Activated naive CD4-positive, alpha-beta T cell treated with anti-CD3 and anti-CD28 coated beads, Interleukin-2, amount 50 U/mL, for 24 hours (primary cell): ENCODE data around the gene DACH1.

ENCODE experiments used
- H3K27ac Mint-ChIP-seq: one replicate; pipeline ENCODE4 v1.8.0; 2021; ENCODE audit warnings: mild to moderate bottlenecking, mixed read lengths
- H3K27me3 Mint-ChIP-seq: one replicate; pipeline ENCODE4 v1.8.0; 2021; ENCODE audit warnings: mixed read lengths
- H3K36me3 Mint-ChIP-seq: one replicate; pipeline ENCODE4 v1.8.0; 2021; ENCODE audit warnings: mixed read lengths
- H3K4me1 Mint-ChIP-seq: one replicate; pipeline ENCODE4 v1.8.0; 2021; ENCODE audit warnings: mixed read lengths
- H3K4me3 Mint-ChIP-seq: one replicate; pipeline ENCODE4 v1.8.0; 2021; ENCODE audit warnings: mild to moderate bottlenecking, mixed read lengths
- H3K9me3 Mint-ChIP-seq: one replicate; pipeline ENCODE4 v1.8.0; 2021; ENCODE audit warnings: mixed read lengths

Gene DACH1

GRCh38 chr13:71677124-71677523 lies 189.9 kb downstream of the DACH1 start:
- H3K4me1 Mint-ChIP-seq: no peaks in the 10 kb centered on the region
- H3K9me3 Mint-ChIP-seq: no peaks in the 10 kb centered on the region
- no peaks in the 10 kb centered on the region for H3K36me3 Mint-ChIP-seq
- no peak overlapping the region for H3K27ac Mint-ChIP-seq
- H3K4me3 Mint-ChIP-seq: no peak overlapping the region
- no peaks in the 10 kb centered on the region for H3K27me3 Mint-ChIP-seq

GRCh38 chr13:71672512-71672911 lies 194.5 kb downstream of the DACH1 start:
- H3K9me3 Mint-ChIP-seq: no peaks in the 10 kb centered on the region
- no peak overlapping the region for H3K4me3 Mint-ChIP-seq
- H3K36me3 Mint-ChIP-seq: no peaks in the 10 kb centered on the region
- H3K27ac Mint-ChIP-seq: no peak overlapping the region
- H3K27me3 Mint-ChIP-seq: no peaks in the 10 kb centered on the region
- H3K4me1 Mint-ChIP-seq: no peaks in the 10 kb centered on the region

DNA sequence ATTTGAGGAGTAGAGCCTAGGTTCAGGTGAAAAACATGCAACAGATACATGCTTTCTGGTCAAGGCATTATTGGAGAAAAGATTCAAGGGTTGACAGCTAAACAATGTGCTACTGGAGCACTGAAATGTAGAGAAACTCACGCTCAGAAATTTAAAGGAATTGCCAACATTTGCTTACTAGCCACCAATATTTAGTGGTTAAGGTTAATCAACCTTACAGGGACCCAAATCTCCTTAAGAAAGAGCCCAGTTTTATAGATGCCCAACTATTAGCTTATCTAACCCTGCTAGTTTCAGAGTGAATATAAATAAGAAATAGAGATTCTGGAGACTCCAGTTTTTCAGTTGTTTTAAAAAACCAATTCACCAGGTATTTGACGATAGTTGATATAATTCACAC lies 203.6 kb downstream of the DACH1 start:
- Mint-ChIP-seq H3K9me3 (no peaks in the 10 kb centered on the region), H3K36me3 (no peaks in the 10 kb centered on the region), H3K4me1 (no peaks in the 10 kb centered on the region), H3K27me3 (no peaks in the 10 kb centered on the region), H3K27ac (no peak overlapping the region), H3K4me3 (no peak overlapping the region)

DNA sequence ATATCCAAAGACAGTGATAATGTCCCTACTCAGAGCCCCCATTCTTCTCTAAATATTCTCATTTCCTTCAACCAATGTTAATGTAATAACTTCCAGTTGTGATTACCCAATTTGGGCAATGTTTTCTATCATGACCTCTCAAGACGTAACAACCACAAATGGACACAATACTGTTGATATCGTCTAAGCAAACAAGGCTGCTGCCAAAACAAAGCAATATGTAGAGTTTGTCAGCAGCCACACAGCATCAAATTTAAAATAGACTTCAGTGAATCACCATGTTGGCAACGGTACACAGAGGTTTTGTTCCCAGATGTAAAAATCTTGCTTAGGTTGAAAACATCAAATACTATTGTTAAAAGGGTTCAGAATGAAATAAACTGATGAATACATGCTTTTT lies 205.1 kb downstream of the DACH1 start:
- H3K4me1 Mint-ChIP-seq: no peaks in the 10 kb centered on the region
- no peaks in the 10 kb centered on the region for H3K9me3 Mint-ChIP-seq

GRCh38 chr13:71659404-71659803 lies 207.6 kb downstream of the DACH1 start:
- no peak overlapping the region for H3K27ac Mint-ChIP-seq
- no peaks in the 10 kb centered on the region for H3K4me1 Mint-ChIP-seq
- H3K9me3 Mint-ChIP-seq: no peaks in the 10 kb centered on the region
- H3K4me3 Mint-ChIP-seq: no peak overlapping the region
- H3K36me3 Mint-ChIP-seq: no peaks in the 10 kb centered on the region
- no peaks in the 10 kb centered on the region for H3K27me3 Mint-ChIP-seq

More for the DNA sequence above, 205.1 kb downstream of the DACH1 start:
- Mint-ChIP-seq H3K27ac (no peak overlapping the region), H3K27me3 (no peaks in the 10 kb centered on the region), H3K36me3 (no peaks in the 10 kb centered on the region), H3K4me3 (no peak overlapping the region)

GRCh38 chr13:71645467-71645866 lies 221.5 kb downstream of the DACH1 start:
- Mint-ChIP-seq H3K27ac (no peak overlapping the region), H3K36me3 (no peaks in the 10 kb centered on the region), H3K4me3 (no peak overlapping the region), H3K27me3 (no peaks in the 10 kb centered on the region), H3K4me1 (no peaks in the 10 kb centered on the region), H3K9me3 (no peaks in the 10 kb centered on the region)

DNA sequence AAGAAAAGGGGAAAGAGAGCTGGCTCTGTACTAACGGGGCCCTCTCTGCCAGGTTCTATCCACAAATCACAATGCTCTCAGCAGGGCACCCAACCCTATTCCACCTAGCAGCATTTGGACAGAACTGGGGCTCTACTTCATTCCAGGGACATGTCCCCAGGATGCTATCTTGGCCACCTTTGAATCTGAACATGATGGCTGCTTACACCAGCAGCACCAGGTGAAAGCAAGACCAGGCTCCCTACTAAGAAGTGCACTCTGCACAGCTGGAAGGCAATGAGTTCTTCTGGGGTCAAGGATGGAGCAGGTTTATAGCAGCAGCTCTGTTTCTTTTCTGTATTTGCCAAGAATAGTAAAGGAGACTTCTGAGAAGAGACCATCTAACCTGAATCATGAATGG lies 222.4 kb downstream of the DACH1 start:
- Mint-ChIP-seq H3K9me3 (no peaks in the 10 kb centered on the region), H3K27me3 (no peaks in the 10 kb centered on the region), H3K27ac (no peak overlapping the region), H3K36me3 (no peaks in the 10 kb centered on the region), H3K4me3 (no peak overlapping the region), H3K4me1 (no peaks in the 10 kb centered on the region)

- H3K27ac Mint-ChIP-seq: no peak overlapping the region
- H3K27me3 Mint-ChIP-seq: no peaks in the 10 kb centered on the region
- no peaks in the 10 kb centered on the region for H3K9me3 Mint-ChIP-seq
- no peak overlapping the region for H3K4me3 Mint-ChIP-seq
- no peaks in the 10 kb centered on the region for H3K4me1 Mint-ChIP-seq
- no peaks in the 10 kb centered on the region for H3K36me3 Mint-ChIP-seq
These were observed 223.6 kb downstream of the DACH1 start for GRCh38 chr13:71643448-71643860.

DNA sequence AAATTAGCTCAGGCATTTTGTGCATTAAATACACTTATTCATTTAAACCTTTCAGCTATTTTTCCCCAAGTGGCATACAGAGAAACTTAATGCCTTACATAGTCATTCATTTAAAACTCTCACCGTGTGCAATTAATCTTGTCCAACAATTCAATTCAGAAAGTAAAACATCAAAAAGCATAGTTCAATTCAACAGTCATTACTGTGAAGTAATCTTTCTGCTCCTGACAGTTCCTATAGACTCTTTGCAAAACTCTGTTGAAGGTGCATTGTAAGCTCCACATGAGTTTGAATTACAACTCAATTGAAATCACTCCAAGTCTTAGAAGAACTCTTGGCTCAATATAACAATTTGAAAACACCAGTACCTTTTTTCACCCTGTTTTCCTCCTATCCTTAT lies 228.3 kb downstream of the DACH1 start:
- H3K9me3 Mint-ChIP-seq: no peaks in the 10 kb centered on the region
- no peaks in the 10 kb centered on the region for H3K4me1 Mint-ChIP-seq
- no peaks in the 10 kb centered on the region for H3K36me3 Mint-ChIP-seq
- no peak overlapping the region for H3K27ac Mint-ChIP-seq
- no peak overlapping the region for H3K4me3 Mint-ChIP-seq
- no peaks in the 10 kb centered on the region for H3K27me3 Mint-ChIP-seq

- Mint-ChIP-seq H3K36me3 (no peaks in the 10 kb centered on the region), H3K27me3 (no peaks in the 10 kb centered on the region), H3K27ac (no peak overlapping the region), H3K4me3 (no peak overlapping the region), H3K4me1 (no peaks in the 10 kb centered on the region), H3K9me3 (no peaks in the 10 kb centered on the region)
These were observed 232.2 kb downstream of the DACH1 start for GRCh38 chr13:71634602-71635443.

DNA sequence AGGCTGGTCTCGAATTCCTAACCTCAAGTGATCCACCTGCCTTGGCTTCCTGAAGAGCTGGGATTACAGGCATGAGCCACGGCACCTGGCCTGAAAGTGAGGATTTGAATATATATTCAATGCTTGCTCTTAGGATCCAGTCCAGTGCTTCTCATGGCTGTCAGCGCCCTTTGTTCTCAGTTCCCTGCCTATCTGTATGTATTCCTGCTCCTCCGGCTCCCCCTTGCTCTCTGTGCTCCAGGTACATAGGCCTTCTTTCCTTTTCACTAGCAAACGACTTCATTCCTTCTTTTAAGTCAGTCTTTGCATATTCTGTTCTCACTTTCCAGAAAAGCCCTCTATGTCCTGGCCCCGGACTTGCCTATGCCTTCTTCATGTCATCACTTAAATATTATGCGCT lies 232.8 kb downstream of the DACH1 start:
- no peaks in the 10 kb centered on the region for H3K36me3 Mint-ChIP-seq
- no peaks in the 10 kb centered on the region for H3K9me3 Mint-ChIP-seq
- no peak overlapping the region for H3K4me3 Mint-ChIP-seq
- H3K4me1 Mint-ChIP-seq: no peaks in the 10 kb centered on the region
- no peak overlapping the region for H3K27ac Mint-ChIP-seq
- no peaks in the 10 kb centered on the region for H3K27me3 Mint-ChIP-seq

- Mint-ChIP-seq H3K27ac (no peak overlapping the region), H3K27me3 (no peaks in the 10 kb centered on the region), H3K9me3 (no peaks in the 10 kb centered on the region), H3K4me1 (no peaks in the 10 kb centered on the region), H3K36me3 (no peaks in the 10 kb centered on the region), H3K4me3 (no peak overlapping the region)
These were observed 234.3 kb downstream of the DACH1 start for GRCh38 chr13:71632721-71633120.

DNA sequence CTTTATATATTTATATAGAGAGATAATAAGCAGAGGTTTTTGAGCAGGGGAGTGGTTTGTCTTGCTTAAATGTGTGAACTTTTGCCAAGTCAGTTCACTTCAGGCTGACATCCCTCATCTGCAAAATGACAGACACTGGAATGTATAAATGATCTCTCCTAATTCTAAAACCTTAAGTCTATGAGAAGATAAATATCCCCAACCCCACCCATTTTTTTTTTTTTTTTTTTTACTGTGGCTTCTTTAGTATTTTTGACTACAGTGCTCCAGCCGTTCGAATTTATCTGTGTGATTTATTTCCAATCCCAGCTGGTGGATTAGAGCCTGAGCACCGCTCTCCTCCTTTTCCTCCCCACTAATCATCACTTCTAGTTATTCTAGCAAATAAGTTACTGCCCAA lies 234.8 kb downstream of the DACH1 start:
- Mint-ChIP-seq H3K9me3 (no peaks in the 10 kb centered on the region), H3K27ac (no peak overlapping the region), H3K4me1 (no peaks in the 10 kb centered on the region), H3K27me3 (no peaks in the 10 kb centered on the region), H3K36me3 (no peaks in the 10 kb centered on the region), H3K4me3 (no peak overlapping the region)

GRCh38 chr13:71629167-71629566 lies 237.8 kb downstream of the DACH1 start:
- Mint-ChIP-seq H3K4me3 (no peak overlapping the region), H3K4me1 (no peaks in the 10 kb centered on the region), H3K36me3 (no peaks in the 10 kb centered on the region), H3K9me3 (no peaks in the 10 kb centered on the region), H3K27me3 (no peaks in the 10 kb centered on the region), H3K27ac (no peak overlapping the region)

GRCh38 chr13:71626421-71627117 lies 240.4 kb downstream of the DACH1 start:
- no peaks in the 10 kb centered on the region for H3K27me3 Mint-ChIP-seq
- H3K4me3 Mint-ChIP-seq: no peak overlapping the region
- H3K36me3 Mint-ChIP-seq: no peaks in the 10 kb centered on the region
- no peak overlapping the region for H3K27ac Mint-ChIP-seq
- no peaks in the 10 kb centered on the region for H3K4me1 Mint-ChIP-seq
- H3K9me3 Mint-ChIP-seq: no peaks in the 10 kb centered on the region

GRCh38 chr13:71625694-71626093 lies 241.3 kb downstream of the DACH1 start:
- Mint-ChIP-seq H3K4me3 (no peak overlapping the region), H3K27ac (no peak overlapping the region), H3K27me3 (no peaks in the 10 kb centered on the region), H3K36me3 (no peaks in the 10 kb centered on the region), H3K9me3 (no peaks in the 10 kb centered on the region), H3K4me1 (no peaks in the 10 kb centered on the region)
